Panc1 (cell line): ENCODE measurements around the gene TENT5C.

ENCODE experiments used
- POLR2AphosphoS5 ChIP-seq: IDR thresholded peaks from 2 replicates; pipeline ENCODE4 v1.6.1; 2012; ENCODE audit warnings: mild to moderate bottlenecking, low read depth, low read length, moderate library complexity
- SIN3A ChIP-seq: IDR thresholded peaks from 2 replicates; pipeline ENCODE4 v1.6.1; 2012; ENCODE audit warnings: low read depth, mild to moderate bottlenecking, low read length, moderate library complexity, borderline replicate concordance; ENCODE audit not compliant: insufficient read depth
- TF ChIP-seq, protein P1 (sequence below): fragments of 450-650 bp; IDR thresholded peaks from 2 replicates; pipeline ENCODE4 v1.5.1; 2017; ENCODE audit warnings: mild to moderate bottlenecking

DNA sequence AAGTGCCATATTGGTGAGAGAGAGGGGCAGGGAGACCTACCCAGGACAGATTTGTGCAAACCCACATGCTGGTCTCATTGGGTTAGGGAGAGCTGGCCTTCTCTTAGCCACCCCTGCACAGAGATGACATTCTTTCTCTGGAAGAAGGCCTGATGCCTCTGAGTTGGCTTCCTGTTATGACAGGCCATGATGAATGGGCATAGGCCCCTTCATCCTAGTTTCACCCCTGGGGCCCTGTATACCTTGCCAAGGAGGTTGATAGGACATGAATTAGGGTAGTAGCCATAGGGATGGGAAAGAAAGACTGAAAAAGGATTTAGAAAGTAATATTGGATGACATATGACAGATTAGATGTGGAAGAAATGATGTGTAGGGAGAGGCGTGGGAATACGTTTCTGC, 46.6 kb downstream of the TENT5C start:
- TF ChIP-seq, protein P1, sequence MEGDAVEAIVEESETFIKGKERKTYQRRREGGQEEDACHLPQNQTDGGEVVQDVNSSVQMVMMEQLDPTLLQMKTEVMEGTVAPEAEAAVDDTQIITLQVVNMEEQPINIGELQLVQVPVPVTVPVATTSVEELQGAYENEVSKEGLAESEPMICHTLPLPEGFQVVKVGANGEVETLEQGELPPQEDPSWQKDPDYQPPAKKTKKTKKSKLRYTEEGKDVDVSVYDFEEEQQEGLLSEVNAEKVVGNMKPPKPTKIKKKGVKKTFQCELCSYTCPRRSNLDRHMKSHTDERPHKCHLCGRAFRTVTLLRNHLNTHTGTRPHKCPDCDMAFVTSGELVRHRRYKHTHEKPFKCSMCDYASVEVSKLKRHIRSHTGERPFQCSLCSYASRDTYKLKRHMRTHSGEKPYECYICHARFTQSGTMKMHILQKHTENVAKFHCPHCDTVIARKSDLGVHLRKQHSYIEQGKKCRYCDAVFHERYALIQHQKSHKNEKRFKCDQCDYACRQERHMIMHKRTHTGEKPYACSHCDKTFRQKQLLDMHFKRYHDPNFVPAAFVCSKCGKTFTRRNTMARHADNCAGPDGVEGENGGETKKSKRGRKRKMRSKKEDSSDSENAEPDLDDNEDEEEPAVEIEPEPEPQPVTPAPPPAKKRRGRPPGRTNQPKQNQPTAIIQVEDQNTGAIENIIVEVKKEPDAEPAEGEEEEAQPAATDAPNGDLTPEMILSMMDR: no peak
- TF ChIP-seq SIN3A (no peak), POLR2AphosphoS5 (no peak)
